Mesendoderm (in vitro differentiated cells): ENCODE measurements around the gene UFC1.

Experiments used
- DNase-seq: peaks from one replicate; pipeline ENCODE4 v3.0.0; 2013
- H2AK5ac ChIP-seq: 2 replicates; pipeline ENCODE4 v1.6.1; 2013; ENCODE audit warnings: low read length, inconsistent platforms
- H2BK120ac ChIP-seq: 2 replicates; pipeline ENCODE4 v1.6.1; 2013; ENCODE audit warnings: low read depth, mild to moderate bottlenecking, low read length, moderate library complexity, mixed read lengths
- H2BK15ac ChIP-seq: replicated peaks from 2 replicates; pipeline ENCODE4 v1.6.1; 2013; ENCODE audit warnings: low read depth, mild to moderate bottlenecking, moderate library complexity
- H2BK5ac ChIP-seq: 2 replicates; pipeline ENCODE4 v1.6.1; 2013; ENCODE audit warnings: low read length, inconsistent platforms
- H3K18ac ChIP-seq: 2 replicates; pipeline ENCODE4 v1.6.1; 2013; ENCODE audit warnings: mild to moderate bottlenecking, low read length, mixed read lengths
- H3K23ac ChIP-seq: one replicate; pipeline ENCODE4 v1.6.1; 2013; ENCODE audit warnings: low read length
- H3K27ac ChIP-seq: 2 replicates; pipeline ENCODE4 v1.5.1; 2013; ENCODE audit warnings: low read depth, mild to moderate bottlenecking, inconsistent platforms, low read length, moderate library complexity
- H3K27me3 ChIP-seq: 2 replicates; pipeline ENCODE4 v1.6.1; 2013; ENCODE audit warnings: low read length, control low read depth, mild to moderate bottlenecking, inconsistent platforms; ENCODE audit not compliant: insufficient read depth, poor library complexity
- H3K36me3 ChIP-seq: 2 replicates; pipeline ENCODE4 v1.6.1; 2013; ENCODE audit warnings: low read length, inconsistent platforms; ENCODE audit not compliant: control insufficient read depth, insufficient read depth
- H3K4ac ChIP-seq: one replicate; pipeline ENCODE4 v1.6.1; 2013; ENCODE audit warnings: low read depth, mild to moderate bottlenecking, low read length, moderate library complexity
- H3K4me1 ChIP-seq: 2 replicates; pipeline ENCODE4 v1.6.1; 2013; ENCODE audit warnings: low read depth, low read length, inconsistent platforms; ENCODE audit not compliant: control insufficient read depth
- H3K4me2 ChIP-seq: 2 replicates; pipeline ENCODE4 v1.6.1; 2013; ENCODE audit warnings: low read length
- H3K4me3 ChIP-seq: 2 replicates; pipeline ENCODE4 v1.5.1; 2013; ENCODE audit warnings: mild to moderate bottlenecking, low read length
- H3K56ac ChIP-seq: one replicate; pipeline ENCODE4 v1.6.1; 2013; ENCODE audit warnings: low read length
- H3K79me1 ChIP-seq: 2 replicates; pipeline ENCODE4 v1.6.1; 2013; ENCODE audit warnings: low read length, inconsistent platforms
- H3K79me2 ChIP-seq: 2 replicates; pipeline ENCODE4 v1.6.1; 2013; ENCODE audit warnings: mild to moderate bottlenecking, low read length; ENCODE audit not compliant: control insufficient read depth, insufficient read depth
- H3K9ac ChIP-seq: 2 replicates; pipeline ENCODE4 v1.6.1; 2013; ENCODE audit warnings: low read length, inconsistent platforms
- H4K5ac ChIP-seq: one replicate; pipeline ENCODE4 v1.6.1; 2013; ENCODE audit warnings: low read length
- H4K8ac ChIP-seq: one replicate; pipeline ENCODE4 v1.6.1; 2013; ENCODE audit warnings: low read depth, mild to moderate bottlenecking, control low read depth, low read length, moderate library complexity
- WGBS: extraction: QIAGEN DNeasy Blood & Tissue Kit; methylation state at CpG from one replicate; pipeline ENCODE4 v1.1.7; 2013; ENCODE audit warnings: low lambda C conversion rate, missing lambda C conversion rate; ENCODE audit not compliant: insufficient coverage; ENCODE audit errors: extremely low coverage; 5-methylcytosine and 5-hydroxymethylcytosine counted together

The UFC1 gene

GRCh38 chr1:161185732-161186311, 32.0 kb downstream of the UFC1 start:
- Histone ChIP-seq H2BK120ac (no peak overlapping the region), H3K56ac (no peak overlapping the region), H3K4ac (no peak overlapping the region), H3K18ac (no peak overlapping the region), H3K23ac (no peak overlapping the region), H3K27me3 (no peaks in the 10 kb centered on the region), H2AK5ac (no peak overlapping the region), H2BK5ac (no peak overlapping the region), H3K9ac (no peak overlapping the region), H3K4me1 (no peaks in the 10 kb centered on the region), H3K4me3 (no peak overlapping the region), H4K8ac (no peak overlapping the region), H3K79me2 (no peaks in the 10 kb centered on the region), H3K79me1 (no peaks in the 10 kb centered on the region), H2BK15ac (no peak overlapping the region), H3K4me2 (no peak overlapping the region), H3K27ac (no peak overlapping the region), H3K36me3 (no peaks in the 10 kb centered on the region), H4K5ac (no peak overlapping the region)
- no peak for DNase-seq
- no CpG with 5 or more reads among the region's 2 CpGs for WGBS

GRCh38 chr1:161187311-161187710, 33.5 kb downstream of the UFC1 start:
- no peak overlapping the region for H3K9ac ChIP-seq
- no peak overlapping the region for H3K23ac ChIP-seq
- H3K4ac ChIP-seq = no peak overlapping the region
- H3K4me3 ChIP-seq = no peak overlapping the region
- H4K5ac ChIP-seq = no peak overlapping the region
- no peaks in the 10 kb centered on the region for H3K79me1 ChIP-seq
- no peak overlapping the region for H2BK120ac ChIP-seq
- no peak overlapping the region for H3K18ac ChIP-seq
- no peak overlapping the region for H3K56ac ChIP-seq
- no peak overlapping the region for H4K8ac ChIP-seq
- no peak for DNase-seq
- no peak overlapping the region for H2BK15ac ChIP-seq
- no peak overlapping the region for H3K4me2 ChIP-seq
- no peaks in the 10 kb centered on the region for H3K79me2 ChIP-seq
- WGBS = no CpG with 5 or more reads among the region's 3 CpGs
- no peaks in the 10 kb centered on the region for H3K27me3 ChIP-seq
- no peak overlapping the region for H2AK5ac ChIP-seq
- no peaks in the 10 kb centered on the region for H3K4me1 ChIP-seq
- H3K36me3 ChIP-seq = no peaks in the 10 kb centered on the region
- no peak overlapping the region for H3K27ac ChIP-seq
- H2BK5ac ChIP-seq = no peak overlapping the region

- Histone ChIP-seq H3K18ac (no peak overlapping the region), H3K27ac (no peak overlapping the region), H3K56ac (no peak overlapping the region), H2BK15ac (no peak overlapping the region), H3K4ac (no peak overlapping the region), H3K27me3 (no peaks in the 10 kb centered on the region), H3K36me3 (no peaks in the 10 kb centered on the region), H2BK5ac (no peak overlapping the region), H3K4me1 (no peaks in the 10 kb centered on the region), H3K4me2 (no peak overlapping the region), H3K79me1 (no peaks in the 10 kb centered on the region), H3K4me3 (no peak overlapping the region), H3K9ac (no peak overlapping the region), H4K8ac (no peak overlapping the region), H3K23ac (no peak overlapping the region), H2AK5ac (no peak overlapping the region), H4K5ac (no peak overlapping the region), H3K79me2 (no peaks in the 10 kb centered on the region), H2BK120ac (no peak overlapping the region)
- no CpG with 5 or more reads among the region's 6 CpGs for WGBS
- DNase-seq = no peak
Measured at GRCh38 chr1:161188381-161188780, 34.6 kb downstream of the UFC1 start.

- H4K8ac ChIP-seq = no peak overlapping the region
- no peak overlapping the region for H3K23ac ChIP-seq
- no peak overlapping the region for H3K18ac ChIP-seq
- no peak for DNase-seq
- no CpG with 5 or more reads among the region's 5 CpGs for WGBS
- H2BK120ac ChIP-seq = no peak overlapping the region
- H3K27me3 ChIP-seq = no peaks in the 10 kb centered on the region
- H3K9ac ChIP-seq = no peak overlapping the region
- no peak overlapping the region for H3K56ac ChIP-seq
- no peak overlapping the region for H3K4me3 ChIP-seq
- H3K36me3 ChIP-seq = no peaks in the 10 kb centered on the region
- H3K27ac ChIP-seq = no peak overlapping the region
- H3K4ac ChIP-seq = no peak overlapping the region
- H2BK15ac ChIP-seq = no peak overlapping the region
- H3K79me1 ChIP-seq = no peaks in the 10 kb centered on the region
- no peak overlapping the region for H2BK5ac ChIP-seq
- H3K4me2 ChIP-seq = no peak overlapping the region
- no peaks in the 10 kb centered on the region for H3K79me2 ChIP-seq
- no peak overlapping the region for H4K5ac ChIP-seq
- no peaks in the 10 kb centered on the region for H3K4me1 ChIP-seq
- H2AK5ac ChIP-seq = no peak overlapping the region
Measured at GRCh38 chr1:161189036-161189435, 35.3 kb downstream of the UFC1 start.

- DNase-seq = no peak
- H3K23ac ChIP-seq = no peak overlapping the region
- H3K9ac ChIP-seq = no peak overlapping the region
- no peak overlapping the region for H2BK5ac ChIP-seq
- H2BK120ac ChIP-seq = no peak overlapping the region
- H3K4me3 ChIP-seq = no peak overlapping the region
- no peaks in the 10 kb centered on the region for H3K79me1 ChIP-seq
- no peaks in the 10 kb centered on the region for H3K79me2 ChIP-seq
- no peaks in the 10 kb centered on the region for H3K4me1 ChIP-seq
- no peak overlapping the region for H2AK5ac ChIP-seq
- no peaks in the 10 kb centered on the region for H3K27me3 ChIP-seq
- no peaks in the 10 kb centered on the region for H3K36me3 ChIP-seq
- H3K56ac ChIP-seq = no peak overlapping the region
- no peak overlapping the region for H3K4ac ChIP-seq
- H2BK15ac ChIP-seq = no peak overlapping the region
- H4K5ac ChIP-seq = no peak overlapping the region
- H3K27ac ChIP-seq = no peak overlapping the region
- H3K4me2 ChIP-seq = no peak overlapping the region
- no peak overlapping the region for H4K8ac ChIP-seq
- no peak overlapping the region for H3K18ac ChIP-seq
- WGBS = no CpG with 5 or more reads among the region's 22 CpGs
Measured at GRCh38 chr1:161190962-161191521, 37.3 kb downstream of the UFC1 start.

GRCh38 chr1:161191971-161192370, 38.2 kb downstream of the UFC1 start:
- no peak for DNase-seq
- no peak overlapping the region for H3K4me2 ChIP-seq
- no peaks in the 10 kb centered on the region for H3K36me3 ChIP-seq
- H3K79me1 ChIP-seq = no peaks in the 10 kb centered on the region
- H3K4me3 ChIP-seq = no peak overlapping the region
- H2BK5ac ChIP-seq = no peak overlapping the region
- peaks cover 1% of the 10 kb centered on the region for H3K4me1 ChIP-seq
- H2BK15ac ChIP-seq = no peak overlapping the region
- H3K56ac ChIP-seq = no peak overlapping the region
- no peak overlapping the region for H3K9ac ChIP-seq
- H3K4ac ChIP-seq = no peak overlapping the region
- no peak overlapping the region for H4K8ac ChIP-seq
- H3K23ac ChIP-seq = no peak overlapping the region
- H4K5ac ChIP-seq = no peak overlapping the region
- H3K18ac ChIP-seq = no peak overlapping the region
- WGBS = no CpG with 5 or more reads among the region's 8 CpGs
- no peak overlapping the region for H2BK120ac ChIP-seq
- H3K27me3 ChIP-seq = no peaks in the 10 kb centered on the region
- H2AK5ac ChIP-seq = no peak overlapping the region
- no peaks in the 10 kb centered on the region for H3K79me2 ChIP-seq
- H3K27ac ChIP-seq = no peak overlapping the region
